Thoracic aorta (tissue), 2 donors: Measurements from ENCODE around the gene TNNI3. TPM values are rescaled to one million over a fixed set of nuclear protein-coding genes. Genes with fewer than 3 reads are reported as not detected.

Experiments
- ATAC-seq: fragments of 150-250 bp; one replicate; pipeline ENCODE4 v1.8.0; 2017; ENCODE audit warnings: low read depth; ENCODE audit not compliant: insufficient number of reproducible peaks, low FRiP score
- DNase-seq: peaks from one replicate; pipeline ENCODE4 v3.0.0-alpha.2; 2020; ENCODE audit warnings: low spot score
- H3K27ac ChIP-seq, 2 donors: fragments of 200-600 bp; sonication (generic); 1 replicate in 1 of 2; 2 replicates in 1 of 2; pipeline ENCODE4 v1.5.1; 2016; ENCODE audit warnings: mild to moderate bottlenecking in 2 of 2, moderate library complexity in 2 of 2
- H3K27me3 ChIP-seq: fragments of 200-600 bp; sonication (generic); replicated peaks from 2 replicates; pipeline ENCODE4 v1.6.0; 2016; ENCODE audit warnings: mild to moderate bottlenecking; ENCODE audit not compliant: insufficient read depth
- H3K36me3 ChIP-seq: fragments of 200-600 bp; sonication (generic); one replicate; pipeline ENCODE4 v1.5.1; 2016
- H3K4me1 ChIP-seq, 2 donors: fragments of 200-600 bp; sonication (generic); 1 replicate in 1 of 2; 2 replicates in 1 of 2; pipeline versions ENCODE4 v1.5.1 to v1.6.0; 2016; ENCODE audit warnings: low read depth in 2 of 2, mild to moderate bottlenecking in 1 of 2; ENCODE audit not compliant: control insufficient read depth in 1 of 2
- H3K4me3 ChIP-seq: fragments of 200-600 bp; sonication (generic); 2 replicates; pipeline ENCODE4 v1.5.1; 2016; ENCODE audit warnings: mild to moderate bottlenecking
- H3K9me3 ChIP-seq: fragments of 200-600 bp; sonication (generic); 2 replicates; pipeline ENCODE4 v1.5.1; 2016
- total RNA-seq, 2 donors: library from RNA; depleted of rRNA; stranded (reverse); fragments of >200 nt; gene quantifications; one replicate each; pipeline versions ENCODE4 v1.1.0 to v1.2.3, GENCODE V29; 2016
- TF ChIP-seq, protein P1 (sequence below): fragments of 200-600 bp; sonication (generic); IDR thresholded peaks from one replicate; pipeline ENCODE4 v1.5.1; 2019; ENCODE audit warnings: antibody characterized with exemption

TNNI3 gene
- total RNA-seq, 2 donors from 2014 or later = not detected

DNA sequence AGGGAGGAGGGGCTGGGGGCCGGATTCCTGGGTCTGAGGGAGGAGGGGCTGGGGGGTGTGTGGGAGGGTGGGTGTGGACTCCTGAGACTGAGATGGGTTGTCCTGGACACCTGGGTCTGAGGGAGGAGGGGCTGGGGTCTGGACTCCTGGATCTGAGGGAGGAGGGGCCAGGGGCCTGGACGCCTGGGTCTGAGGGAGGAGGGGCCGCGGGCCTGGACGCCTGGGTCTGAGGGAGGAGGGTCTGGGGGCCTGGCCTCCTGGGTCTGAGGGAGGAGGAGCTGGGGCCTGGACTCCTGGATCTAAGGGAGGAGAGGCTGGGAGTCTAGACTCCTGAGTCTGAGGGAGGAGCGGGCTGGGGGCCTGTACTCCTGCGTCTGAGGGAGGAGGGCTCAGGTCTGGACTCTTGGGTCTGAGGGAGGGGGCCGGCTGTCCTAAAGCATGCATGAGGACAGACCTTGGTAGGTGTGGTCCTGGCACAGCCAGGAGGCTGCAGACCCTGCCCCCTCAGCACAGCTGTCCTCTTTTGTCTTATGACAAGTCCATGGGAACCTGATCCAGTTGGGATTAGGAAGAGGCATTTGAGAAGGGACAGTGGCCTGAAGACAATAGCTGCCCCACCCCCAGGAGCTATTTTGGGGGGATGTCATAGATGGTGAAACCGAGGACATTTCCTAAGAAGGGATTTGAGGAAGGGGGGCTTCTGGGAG is 9.8 kb downstream of the TNNI3 start:
- no peak overlapping the region for H3K4me3 ChIP-seq
- peaks cover 4% of the 10 kb centered on the region for H3K27me3 ChIP-seq
- no peaks in the 10 kb centered on the region for H3K36me3 ChIP-seq
- no peak for ATAC-seq
- DNase-seq = no peak
- no peaks in the 10 kb centered on the region for H3K4me1 ChIP-seq
- no peaks in the 10 kb centered on the region for H3K9me3 ChIP-seq
- TF ChIP-seq, protein P1, sequence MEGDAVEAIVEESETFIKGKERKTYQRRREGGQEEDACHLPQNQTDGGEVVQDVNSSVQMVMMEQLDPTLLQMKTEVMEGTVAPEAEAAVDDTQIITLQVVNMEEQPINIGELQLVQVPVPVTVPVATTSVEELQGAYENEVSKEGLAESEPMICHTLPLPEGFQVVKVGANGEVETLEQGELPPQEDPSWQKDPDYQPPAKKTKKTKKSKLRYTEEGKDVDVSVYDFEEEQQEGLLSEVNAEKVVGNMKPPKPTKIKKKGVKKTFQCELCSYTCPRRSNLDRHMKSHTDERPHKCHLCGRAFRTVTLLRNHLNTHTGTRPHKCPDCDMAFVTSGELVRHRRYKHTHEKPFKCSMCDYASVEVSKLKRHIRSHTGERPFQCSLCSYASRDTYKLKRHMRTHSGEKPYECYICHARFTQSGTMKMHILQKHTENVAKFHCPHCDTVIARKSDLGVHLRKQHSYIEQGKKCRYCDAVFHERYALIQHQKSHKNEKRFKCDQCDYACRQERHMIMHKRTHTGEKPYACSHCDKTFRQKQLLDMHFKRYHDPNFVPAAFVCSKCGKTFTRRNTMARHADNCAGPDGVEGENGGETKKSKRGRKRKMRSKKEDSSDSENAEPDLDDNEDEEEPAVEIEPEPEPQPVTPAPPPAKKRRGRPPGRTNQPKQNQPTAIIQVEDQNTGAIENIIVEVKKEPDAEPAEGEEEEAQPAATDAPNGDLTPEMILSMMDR = no peak
- H3K27ac ChIP-seq = no peak overlapping the region

DNA sequence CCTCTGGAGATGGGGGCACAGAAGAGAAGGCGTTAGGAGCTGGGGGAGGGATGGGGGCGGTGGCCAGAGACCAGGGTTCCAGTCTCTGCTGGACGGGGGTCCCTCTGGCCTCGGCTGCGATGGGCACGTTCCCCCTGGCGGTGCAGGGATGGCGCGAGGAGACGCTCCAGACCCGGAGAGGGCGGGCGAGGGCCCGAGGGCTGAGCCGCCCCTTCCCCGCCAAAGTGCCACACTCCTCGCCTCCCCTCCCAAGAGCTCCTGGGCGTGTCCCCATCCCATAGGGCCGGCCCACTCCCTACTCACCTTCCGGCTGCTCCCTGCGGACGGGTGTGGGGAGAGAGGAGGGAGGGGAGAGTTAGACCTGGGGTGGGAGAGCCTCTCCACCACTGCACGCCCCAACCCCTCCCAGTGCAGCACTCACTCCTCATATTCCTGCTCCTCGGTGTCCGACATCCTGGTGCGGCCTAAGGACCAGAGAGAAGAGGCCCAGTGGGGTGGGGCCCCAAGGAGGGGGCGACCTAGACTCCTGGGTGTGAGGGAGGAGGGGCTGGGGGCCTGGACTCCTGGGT is 10.7 kb downstream of the TNNI3 start:
- TF ChIP-seq, protein P1 = no peak
- peaks cover 4% of the 10 kb centered on the region for H3K27me3 ChIP-seq
- ATAC-seq = no peak

DNA sequence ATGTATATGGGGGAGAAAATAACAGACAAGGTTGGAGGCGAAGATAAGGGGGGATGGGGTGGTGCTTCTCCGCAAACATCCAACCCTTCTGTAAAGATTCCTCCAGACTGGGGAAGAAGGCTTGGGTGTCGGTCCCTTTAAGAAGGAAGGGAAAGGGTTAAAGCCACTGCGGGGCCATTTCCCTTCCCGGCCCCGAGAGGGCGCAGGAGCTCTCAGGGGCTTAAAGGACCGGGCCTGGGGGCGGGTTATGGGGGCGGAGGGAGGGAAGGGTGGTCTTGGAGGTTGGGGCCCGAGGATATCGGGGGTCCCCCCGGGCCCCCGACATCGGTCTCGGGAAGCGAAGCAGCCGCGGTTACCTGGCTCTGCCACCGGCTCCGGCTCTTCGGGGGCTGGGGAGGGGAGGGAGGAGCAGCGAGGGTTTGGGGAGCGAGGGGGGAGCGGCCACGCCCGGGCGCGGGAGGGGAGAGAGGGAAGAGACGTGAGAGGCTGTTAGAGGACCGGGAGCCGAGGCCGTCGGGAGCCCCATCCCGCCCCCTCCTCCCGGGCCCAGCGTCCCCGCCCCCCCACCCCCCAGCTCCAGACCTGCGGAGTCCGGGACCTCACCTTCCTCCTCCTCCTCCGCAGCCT is 11.3 kb downstream of the TNNI3 start:
- H3K27ac ChIP-seq = no peak overlapping the region
- H3K9me3 ChIP-seq = no peaks in the 10 kb centered on the region
- DNase-seq = no peak
- TF ChIP-seq, protein P1 = no peak
- H3K4me3 ChIP-seq = no peak overlapping the region
- H3K36me3 ChIP-seq = no peaks in the 10 kb centered on the region
- peaks cover 4% of the 10 kb centered on the region for H3K27me3 ChIP-seq
- no peak for ATAC-seq
- no peaks in the 10 kb centered on the region for H3K4me1 ChIP-seq

More for the DNA sequence above, 10.7 kb downstream of the TNNI3 start:
- no peak for DNase-seq
- H3K36me3 ChIP-seq = no peaks in the 10 kb centered on the region
- no peaks in the 10 kb centered on the region for H3K4me1 ChIP-seq
- no peaks in the 10 kb centered on the region for H3K9me3 ChIP-seq
- no peak overlapping the region for H3K27ac ChIP-seq
- no peak overlapping the region for H3K4me3 ChIP-seq

DNA sequence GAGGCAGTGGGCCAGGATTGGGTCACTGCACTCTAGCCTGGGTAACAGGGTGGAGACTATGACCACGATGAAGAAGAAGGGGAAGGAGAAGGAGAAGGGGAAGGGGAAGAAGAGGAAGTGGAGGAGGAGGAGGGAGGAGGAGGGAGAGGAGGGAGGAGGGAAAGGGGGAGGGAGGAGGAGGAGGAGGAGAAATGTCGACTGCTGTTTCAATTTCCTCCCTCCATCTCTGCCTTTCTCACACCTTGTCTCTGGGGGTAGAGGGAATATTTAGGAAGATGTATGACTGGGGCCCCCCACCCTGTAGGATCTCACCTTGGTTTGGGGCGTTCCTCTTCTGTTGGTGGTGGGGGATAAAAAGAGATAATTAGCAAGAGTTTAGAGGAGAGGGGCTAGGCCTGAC is 12.3 kb downstream of the TNNI3 start:
- no peak overlapping the region for H3K27ac ChIP-seq
- no peaks in the 10 kb centered on the region for H3K9me3 ChIP-seq
- ATAC-seq (no peak), DNase-seq (no peak)
- TF ChIP-seq, protein P1 = no peak
- H3K4me1 ChIP-seq = no peaks in the 10 kb centered on the region
- H3K36me3 ChIP-seq = no peaks in the 10 kb centered on the region
- H3K27me3 ChIP-seq = peaks cover 4% of the 10 kb centered on the region
- no peak overlapping the region for H3K4me3 ChIP-seq

DNA sequence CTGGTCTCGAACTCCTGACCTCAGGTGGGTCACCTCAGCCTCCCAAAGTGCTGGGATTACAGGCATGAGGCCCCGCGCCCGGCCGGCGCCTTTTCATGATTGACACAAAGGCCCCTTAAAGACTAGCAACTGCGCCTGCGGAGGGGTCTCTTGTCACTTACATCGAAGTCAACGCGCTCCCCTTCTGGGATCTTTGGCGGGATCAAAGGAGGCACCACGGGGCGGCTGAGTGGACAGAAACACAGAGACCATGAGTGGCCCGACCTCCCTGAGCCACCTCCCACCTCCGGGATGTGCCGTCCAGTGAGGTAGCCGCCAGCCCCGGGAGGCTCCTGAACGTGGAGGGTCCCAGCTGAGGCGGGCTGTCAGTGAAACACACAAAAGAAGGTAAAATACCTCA is 15.8 kb downstream of the TNNI3 start:
- H3K4me3 ChIP-seq = no peak overlapping the region
- H3K36me3 ChIP-seq = no peaks in the 10 kb centered on the region
- H3K27me3 ChIP-seq = no peaks in the 10 kb centered on the region
- no peaks in the 10 kb centered on the region for H3K9me3 ChIP-seq
- TF ChIP-seq, protein P1 = no peak
- no peaks in the 10 kb centered on the region for H3K4me1 ChIP-seq
- H3K27ac ChIP-seq = no peak overlapping the region
- no peak for DNase-seq
- no peak for ATAC-seq
